HEK293T (cell line): ENCODE results near the gene PDZD2.

Experiments used
- ARNT ChIP-seq: fragments of 450-650 bp; IDR thresholded peaks from 2 replicates; pipeline ENCODE4 v1.6.1; 2017; ENCODE audit warnings: mild to moderate bottlenecking
- BHLHE40 ChIP-seq: fragments of 450-650 bp; IDR thresholded peaks from 2 replicates; pipeline ENCODE4 v1.6.1; 2016; ENCODE audit warnings: mild to moderate bottlenecking, moderate library complexity, borderline replicate concordance
- FOXM1 ChIP-seq: fragments of 450-650 bp; IDR thresholded peaks from 2 replicates; pipeline ENCODE4 v1.6.1; 2017; ENCODE audit warnings: mild to moderate bottlenecking, borderline replicate concordance

- TF ChIP-seq FOXM1 (no peak), ARNT (no peak), BHLHE40 (no peak)
Measured at GRCh38 chr5:31711935-31712592, 73.1 kb downstream of the PDZD2 start.
